ENCODE results near the gene ELMO1.

DNA sequence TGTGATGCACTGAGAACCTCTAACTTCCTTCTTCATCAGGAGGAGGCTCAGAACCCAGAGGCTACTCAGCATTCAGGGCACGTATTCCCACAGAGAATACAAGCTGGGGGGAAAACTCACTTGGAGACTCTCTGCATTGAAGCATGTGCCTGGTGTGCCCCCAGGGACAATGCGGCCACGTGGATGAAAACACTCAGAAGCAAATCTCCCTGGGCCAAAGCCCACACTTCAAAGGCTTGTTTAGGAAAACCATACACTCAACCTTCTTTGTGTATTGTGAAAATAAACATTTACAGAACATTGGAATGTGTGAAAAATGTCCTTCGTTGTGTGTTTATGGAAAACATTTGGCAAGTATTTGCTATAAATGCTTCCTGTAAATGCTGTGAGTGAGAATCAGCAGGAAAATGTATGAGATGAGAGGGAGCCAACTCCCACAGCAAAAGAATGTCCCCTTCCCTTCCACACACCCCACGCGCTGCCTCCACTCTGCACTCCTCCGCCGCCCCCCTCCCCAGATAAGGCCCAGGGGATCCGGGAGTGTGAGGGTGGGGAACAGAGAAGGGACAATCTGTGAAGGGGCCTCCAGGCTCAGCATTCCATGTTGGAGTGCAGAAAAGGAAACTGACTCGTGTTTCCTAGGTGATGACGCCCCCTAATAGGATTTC lies 339.5 kb downstream of the ELMO1 start:
- TF ChIP-seq FOXM1 (IDR thresholded peaks at IDR 0.05; ENCODE audit: borderline replicate concordance) (no peak), TARDBP (IDR thresholded peaks at IDR 0.05) (no peak), ZNF384 (IDR thresholded peaks at IDR 0.05) (no peak), ELF4 (IDR thresholded peaks at IDR 0.05) (no peak), SP1 (IDR thresholded peaks at IDR 0.05) (no peak), L3MBTL2 (conservative IDR thresholded peaks at IDR 0.05) (no peak), BHLHE40 (IDR thresholded peaks at IDR 0.05; ENCODE audit: borderline replicate concordance) (no peak), FOXK2 (IDR thresholded peaks at IDR 0.05) (no peak), CTBP1 (IDR thresholded peaks at IDR 0.05; ENCODE audit: borderline replicate concordance) (no peak)
- TF ChIP-seq, protein P1, sequence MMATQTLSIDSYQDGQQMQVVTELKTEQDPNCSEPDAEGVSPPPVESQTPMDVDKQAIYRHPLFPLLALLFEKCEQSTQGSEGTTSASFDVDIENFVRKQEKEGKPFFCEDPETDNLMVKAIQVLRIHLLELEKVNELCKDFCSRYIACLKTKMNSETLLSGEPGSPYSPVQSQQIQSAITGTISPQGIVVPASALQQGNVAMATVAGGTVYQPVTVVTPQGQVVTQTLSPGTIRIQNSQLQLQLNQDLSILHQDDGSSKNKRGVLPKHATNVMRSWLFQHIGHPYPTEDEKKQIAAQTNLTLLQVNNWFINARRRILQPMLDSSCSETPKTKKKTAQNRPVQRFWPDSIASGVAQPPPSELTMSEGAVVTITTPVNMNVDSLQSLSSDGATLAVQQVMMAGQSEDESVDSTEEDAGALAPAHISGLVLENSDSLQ (IDR thresholded peaks at IDR 0.05), result no peak
